ENCODE results near the gene OPCML.

GRCh38 chr11:133115099-133115498 lies 417.2 kb downstream of the OPCML start:
- TF ChIP-seq CTCF (IDR thresholded peaks at IDR 0.05; ENCODE audit: insufficient read depth, low read length) (no peak), GABPA (IDR thresholded peaks at IDR 0.05; ENCODE audit: low read depth) (no peak), SPI1 (IDR thresholded peaks at IDR 0.05; ENCODE audit: borderline replicate concordance, low read depth) (no peak)

Data from HL-60 (cell line).